DMS79 treated with DMSO at 0.1 percent for 48 hours (cell line): ENCODE data around the gene ARHGEF4.
"Not testable (repeated sequence)": the region's sequence is repeated elsewhere in the genome, so short reads cannot be mapped to it uniquely, and the experiment has no call there.

Source experiments
- DNase-seq: peaks from one replicate; lab custom pipeline; 2025; lab: John Stamatoyannopoulos, UW

The ARHGEF4 gene

DNA sequence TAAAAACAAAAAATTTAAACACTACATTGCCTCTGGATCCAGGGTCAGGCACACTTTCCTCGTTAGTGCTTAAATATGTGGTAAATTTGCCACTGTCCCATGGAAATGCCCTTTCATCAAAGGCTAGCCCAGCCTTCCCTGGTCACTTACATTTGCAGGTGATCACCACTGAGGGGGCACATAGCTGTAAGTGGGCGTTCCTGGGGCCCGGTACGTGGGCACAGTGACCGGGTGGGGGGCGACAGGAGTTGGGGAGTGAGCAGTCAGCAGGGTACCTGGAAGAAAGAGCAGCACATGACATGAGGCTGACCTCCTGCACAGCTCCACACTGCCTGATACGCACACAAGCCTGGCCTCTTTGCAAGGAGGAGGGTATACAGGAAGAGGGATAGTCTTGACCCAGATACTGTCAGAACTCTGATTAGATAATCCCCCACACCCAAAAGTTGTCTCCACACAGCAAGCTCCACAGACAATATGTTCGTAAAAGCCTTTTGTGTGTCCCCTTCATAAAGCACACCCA, 216.1 kb downstream of the ARHGEF4 start:
- no peak for DNase-seq

DNA sequence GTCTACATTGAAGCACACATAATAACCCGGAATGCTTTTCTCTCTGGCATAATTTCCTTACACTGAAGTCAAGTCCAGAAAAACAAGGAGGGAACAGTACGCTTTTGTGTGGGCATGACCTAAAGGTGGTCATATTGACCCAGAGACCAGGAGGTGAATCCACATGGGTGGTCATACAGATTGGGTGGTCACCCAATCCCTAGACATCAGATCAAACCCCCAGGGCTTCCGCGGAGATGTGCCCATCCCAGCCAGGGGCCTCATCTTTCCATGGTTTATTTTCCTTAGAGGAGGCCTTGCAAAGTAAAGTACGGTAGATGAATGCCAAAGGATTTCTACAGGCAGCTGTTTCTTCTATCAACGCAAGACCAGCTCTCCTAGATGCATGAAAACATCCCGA, 217.8 kb downstream of the ARHGEF4 start:
- DNase-seq = no peak

DNA sequence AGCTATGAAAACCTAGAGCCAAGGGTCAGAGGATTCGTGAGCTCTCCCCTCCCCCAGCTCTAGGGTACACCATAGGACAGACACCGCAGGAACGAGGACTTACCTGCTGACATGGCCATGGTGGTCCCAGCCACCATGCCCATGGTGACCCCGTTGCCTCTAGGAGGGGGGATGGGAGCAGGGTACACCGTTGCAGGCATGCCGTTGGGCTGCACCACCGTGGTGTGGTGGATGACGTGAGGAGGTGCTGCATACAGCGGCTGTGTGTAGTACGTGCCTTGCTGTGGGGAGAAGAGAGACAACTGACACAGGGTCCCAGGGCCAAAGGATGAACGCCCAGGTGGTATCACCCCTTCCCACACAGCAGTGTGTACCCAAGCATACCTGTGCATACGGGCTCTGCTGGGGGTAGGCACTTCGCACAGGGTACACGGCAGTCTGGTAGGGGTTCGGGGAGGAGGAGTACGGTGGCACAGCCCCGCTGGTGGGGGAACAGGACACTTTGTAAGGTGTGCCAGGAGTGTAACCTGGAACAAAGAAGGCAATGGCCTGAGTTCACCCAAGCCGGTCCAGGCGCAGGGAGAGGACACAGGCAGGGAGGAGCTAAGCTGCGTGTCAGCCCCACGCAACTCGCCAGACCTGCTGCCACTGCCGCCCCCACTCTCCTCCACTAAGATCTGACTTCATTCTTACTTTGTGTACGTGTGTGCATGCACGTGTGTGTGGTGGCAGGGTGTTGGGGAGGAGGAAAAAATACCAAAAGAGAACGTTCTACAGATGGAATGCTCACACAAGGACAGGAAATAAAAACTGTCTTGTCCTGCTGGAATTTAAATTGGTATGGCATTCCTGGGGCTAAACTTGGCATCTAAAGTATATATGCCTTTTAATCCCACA, 218.7 kb downstream of the ARHGEF4 start:
- DNase-seq = no peak

DNA sequence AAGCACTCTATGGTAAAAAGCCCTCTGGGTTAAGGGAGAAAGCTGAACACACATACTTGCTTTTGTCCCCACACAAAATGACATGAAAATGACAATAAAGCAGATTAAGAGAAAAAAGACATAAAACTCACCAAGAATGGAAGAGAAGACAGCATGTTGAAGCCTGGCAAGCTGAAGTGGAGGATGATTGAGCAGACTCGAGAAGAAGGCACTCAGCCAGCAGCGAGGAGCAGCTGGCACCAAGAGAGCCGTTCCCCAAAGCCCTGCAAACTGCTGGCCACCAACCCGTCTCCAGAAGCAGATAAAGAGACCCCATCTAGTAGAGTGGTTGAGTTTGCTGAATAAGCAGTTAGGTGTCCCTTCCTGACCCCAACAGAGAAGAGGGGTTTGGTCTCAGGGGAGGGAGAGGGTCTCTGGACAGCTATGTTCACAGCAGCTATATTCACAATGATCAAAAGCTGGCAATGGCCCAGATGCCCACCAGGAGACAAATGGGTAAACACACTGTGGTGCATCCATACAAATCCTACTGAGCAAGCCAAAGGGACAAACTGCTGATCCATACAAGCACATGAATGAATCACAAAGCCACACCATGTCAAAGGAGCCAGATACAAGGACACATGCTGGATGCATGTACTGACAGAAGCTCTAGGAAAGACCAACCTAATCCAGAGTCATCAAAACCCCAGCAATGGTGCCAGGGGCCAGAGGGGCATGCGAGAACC, 219.7 kb downstream of the ARHGEF4 start:
- DNase-seq = peak; percentile 23

DNA sequence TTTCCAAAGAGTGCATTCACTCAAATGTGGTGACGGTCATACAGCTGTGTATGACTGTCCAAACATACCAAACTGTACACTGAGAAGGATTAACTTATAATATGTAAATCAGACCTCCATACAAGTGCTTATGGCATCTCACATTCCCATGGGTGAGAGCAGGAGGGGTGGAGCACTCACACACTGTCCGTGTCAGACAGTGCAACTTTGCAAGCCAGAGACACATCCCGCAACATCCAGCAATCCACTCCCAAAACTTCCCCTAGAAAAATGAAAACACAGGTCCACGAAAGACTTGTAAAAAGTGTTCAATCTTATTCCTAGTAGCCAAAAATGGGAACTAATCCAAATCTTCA, 220.2 kb downstream of the ARHGEF4 start:
- no peak for DNase-seq

DNA sequence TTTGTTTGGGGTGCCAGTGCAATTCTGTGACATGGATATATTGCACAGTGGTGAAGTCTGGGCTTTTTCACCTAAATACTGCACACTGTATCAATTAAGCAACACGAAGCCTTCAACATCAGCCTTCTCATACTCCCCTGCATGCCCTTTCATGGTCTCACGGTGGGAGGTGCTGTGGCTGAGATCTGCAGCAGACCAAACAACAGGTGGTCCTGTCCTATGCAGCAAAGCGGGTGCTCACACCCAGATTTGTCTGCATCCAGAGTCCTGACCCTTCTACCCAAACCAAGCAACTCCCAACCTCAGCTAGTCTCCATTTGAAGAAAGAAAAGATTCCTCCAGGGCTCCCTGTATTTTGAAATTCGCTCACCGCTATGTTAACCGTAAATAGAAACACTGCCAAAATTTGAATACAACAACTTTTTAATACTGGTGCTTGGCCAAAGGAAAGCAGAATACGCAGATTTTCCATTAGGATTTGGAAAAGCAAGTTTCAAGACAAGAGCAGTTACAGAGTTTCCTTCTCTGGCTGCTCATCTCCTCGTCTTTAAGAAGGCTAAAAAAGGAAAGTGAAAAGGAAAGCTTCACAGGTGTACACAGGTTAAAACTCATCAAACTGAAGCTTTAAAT, 221.6 kb downstream of the ARHGEF4 start:
- DNase-seq = no peak

DNA sequence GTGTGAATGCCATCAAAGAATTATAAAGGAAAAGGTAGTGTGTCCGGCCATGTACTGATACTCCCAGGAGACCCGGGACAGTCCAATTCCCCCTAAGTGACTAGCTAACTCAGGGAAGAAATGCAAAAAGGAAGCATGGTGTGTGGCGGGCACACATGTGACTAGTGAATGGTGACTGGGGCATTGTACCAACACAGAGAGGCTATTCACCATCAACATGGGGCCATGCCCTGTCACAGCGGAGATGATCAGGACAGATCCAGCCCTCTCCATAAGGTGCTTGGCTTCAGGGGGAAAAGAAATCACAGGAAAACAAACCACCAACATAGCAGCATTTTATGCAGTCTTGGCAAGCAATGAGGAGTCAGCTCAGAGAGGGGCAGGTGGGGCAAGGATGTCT, 222.2 kb downstream of the ARHGEF4 start:
- no peak for DNase-seq

DNA sequence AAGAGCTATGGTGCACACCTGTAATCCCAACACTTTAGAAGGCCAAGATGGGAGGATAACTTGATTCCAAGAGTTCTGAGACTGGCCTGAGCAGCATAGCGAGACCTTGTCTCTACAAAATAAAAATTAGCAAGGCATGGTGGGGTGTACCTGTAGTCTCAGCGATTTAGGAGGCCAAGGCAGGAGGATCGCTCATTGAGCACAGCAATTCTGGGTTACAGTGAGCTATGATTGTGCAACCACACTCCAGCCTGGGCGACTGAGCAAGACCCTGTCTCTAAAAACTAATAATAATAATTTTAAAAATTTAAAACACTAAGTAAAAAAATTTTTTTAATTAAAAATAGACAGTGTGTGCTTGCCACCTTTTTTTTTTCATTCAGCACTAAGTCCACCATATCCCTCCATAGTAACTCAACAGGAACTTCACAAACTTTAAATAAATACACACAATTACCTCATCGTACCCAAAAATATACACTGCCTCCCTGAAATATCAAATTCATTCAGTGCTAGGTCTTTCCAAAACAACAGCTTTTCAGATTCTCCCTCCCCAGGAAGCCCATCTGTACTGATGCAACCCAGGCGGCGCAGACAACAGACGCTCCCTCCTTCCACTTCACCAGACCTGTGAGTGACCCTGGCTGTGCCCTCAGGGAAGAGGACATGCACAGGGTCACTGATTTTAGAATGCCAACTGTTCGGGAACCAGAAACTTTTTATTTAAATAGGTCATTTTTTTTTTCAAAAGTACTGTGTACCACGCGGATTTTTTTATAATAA, 227.0 kb downstream of the ARHGEF4 start:
- DNase-seq = no peak

DNA sequence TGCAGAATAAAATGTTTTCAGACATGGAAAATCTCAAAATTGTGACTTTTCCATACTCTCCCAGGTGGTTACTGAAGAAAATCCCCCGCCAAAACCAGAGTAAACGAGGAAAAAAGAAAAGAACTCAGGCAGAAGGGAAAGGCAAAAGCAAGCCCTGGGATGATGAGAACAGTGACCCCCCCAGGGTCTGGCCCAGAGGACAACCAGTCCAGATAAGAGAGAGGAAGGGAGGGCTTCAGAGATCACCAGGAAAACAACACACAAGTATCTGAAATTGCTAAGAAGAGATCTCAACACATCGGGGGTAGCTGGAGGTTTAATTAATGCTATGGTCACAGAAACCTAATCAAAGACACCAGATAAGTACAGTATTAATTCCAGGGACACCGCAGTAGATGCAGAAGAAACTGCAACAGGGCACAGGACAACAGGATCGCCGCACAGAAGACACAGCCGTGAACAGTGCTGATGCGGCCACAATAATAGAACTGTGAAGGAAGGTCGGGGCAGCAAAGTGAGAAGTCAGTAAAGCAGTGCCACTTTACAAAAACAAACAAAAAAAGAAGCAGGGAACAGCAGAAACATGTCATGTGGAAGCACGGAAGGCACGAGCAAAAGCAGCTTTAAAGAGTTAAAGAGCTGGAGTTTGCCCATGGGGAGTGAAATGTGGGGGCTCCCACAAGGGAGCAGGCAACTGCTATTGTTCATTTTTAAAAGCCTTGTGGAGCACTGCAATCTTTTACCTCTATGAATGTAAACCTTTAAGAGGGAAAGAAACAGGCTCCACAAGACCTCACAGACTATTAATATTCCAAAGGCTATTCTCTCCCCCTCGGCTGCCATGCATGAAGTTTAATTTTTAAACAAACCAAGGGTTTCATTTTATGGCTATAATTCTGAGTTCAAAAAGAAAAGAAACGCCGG, 228.1 kb downstream of the ARHGEF4 start:
- no peak for DNase-seq

DNA sequence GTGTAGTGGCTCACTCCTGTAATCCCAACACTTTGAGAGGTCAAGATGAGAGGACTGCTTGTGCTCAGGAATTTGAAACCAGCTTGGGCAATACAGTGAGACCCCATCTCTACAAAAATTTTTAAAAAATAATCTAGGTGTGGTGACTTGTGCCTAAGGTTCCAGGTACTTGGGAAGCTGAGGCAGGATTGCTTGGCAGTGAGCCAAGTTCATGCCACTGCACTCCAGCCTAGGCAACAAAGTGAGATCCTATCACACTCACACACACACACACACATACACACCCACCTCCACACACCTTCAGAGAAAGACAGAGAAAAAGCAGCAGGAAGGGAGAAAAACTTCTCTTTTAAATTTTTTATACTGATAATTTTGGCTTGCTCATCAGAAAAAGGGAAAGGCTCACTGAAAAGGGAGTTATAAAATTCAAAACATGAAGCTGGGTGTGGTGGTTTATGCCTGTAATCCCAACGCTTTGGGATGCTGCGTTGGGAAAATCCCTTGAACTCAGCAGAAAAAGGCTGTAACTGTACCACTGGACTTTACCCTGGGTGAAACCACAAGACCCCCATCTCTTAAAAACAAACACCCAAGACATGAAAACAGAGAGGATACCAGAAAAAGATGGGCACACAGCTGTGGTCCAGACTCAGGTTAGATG, 230.9 kb downstream of the ARHGEF4 start:
- no peak for DNase-seq

DNA sequence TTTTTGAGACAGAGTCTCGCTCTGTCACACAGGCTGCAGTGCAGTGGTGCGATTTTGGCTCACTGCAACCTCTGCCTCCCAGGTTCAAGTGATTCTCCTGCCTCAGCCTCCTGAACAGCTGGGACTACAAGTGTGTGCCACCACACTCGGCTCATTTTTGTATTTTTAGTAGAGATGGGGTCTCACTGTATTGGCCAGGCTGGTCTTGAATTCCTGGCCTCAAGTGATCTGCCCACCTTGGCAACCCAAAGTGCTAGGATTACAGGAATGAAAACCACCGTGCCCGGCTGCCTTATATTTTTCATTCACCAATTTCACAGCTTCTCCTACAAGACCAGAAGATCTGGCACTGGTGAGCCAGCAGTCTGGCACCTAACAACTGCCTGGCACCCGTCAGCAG, 231.5 kb downstream of the ARHGEF4 start:
- DNase-seq = not testable (repeated sequence)

DNA sequence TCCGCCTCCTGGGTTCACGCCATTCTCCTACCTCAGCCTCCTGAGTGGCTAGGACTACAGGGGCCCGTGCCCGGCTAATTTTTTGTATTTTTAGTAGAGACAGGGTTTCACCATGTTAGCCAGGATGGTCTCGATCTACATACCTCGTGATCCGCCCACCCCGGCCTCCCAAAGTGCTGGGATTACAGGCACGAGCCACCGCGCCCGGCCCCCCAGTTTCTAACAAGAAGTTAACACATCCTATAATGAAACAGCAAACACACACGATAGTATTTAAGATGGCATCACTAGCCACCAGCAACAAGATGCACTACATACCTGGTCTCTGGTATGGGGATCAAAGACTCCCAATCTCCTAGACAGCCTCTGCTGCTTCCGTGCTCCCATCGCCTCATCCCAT, 238.9 kb downstream of the ARHGEF4 start:
- not testable (repeated sequence) for DNase-seq

DNA sequence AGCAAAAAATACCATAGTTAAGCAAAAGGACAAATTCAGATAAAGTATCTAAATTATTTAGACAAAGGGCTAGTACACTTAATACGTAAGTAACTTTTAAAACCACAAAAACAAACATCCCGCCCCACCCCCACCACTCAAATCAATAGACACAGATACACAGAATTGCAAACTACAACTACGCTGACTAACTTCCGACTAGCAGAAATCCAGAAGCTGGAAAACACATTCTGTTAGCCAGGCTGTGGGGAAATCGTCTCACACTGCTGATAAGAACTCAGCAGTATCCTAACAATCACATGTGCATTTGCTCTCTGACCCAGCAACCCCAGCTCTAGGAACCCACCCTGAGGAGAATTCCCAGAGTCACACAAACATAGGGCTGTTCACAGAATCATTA, 240.0 kb downstream of the ARHGEF4 start:
- DNase-seq = no peak

DNA sequence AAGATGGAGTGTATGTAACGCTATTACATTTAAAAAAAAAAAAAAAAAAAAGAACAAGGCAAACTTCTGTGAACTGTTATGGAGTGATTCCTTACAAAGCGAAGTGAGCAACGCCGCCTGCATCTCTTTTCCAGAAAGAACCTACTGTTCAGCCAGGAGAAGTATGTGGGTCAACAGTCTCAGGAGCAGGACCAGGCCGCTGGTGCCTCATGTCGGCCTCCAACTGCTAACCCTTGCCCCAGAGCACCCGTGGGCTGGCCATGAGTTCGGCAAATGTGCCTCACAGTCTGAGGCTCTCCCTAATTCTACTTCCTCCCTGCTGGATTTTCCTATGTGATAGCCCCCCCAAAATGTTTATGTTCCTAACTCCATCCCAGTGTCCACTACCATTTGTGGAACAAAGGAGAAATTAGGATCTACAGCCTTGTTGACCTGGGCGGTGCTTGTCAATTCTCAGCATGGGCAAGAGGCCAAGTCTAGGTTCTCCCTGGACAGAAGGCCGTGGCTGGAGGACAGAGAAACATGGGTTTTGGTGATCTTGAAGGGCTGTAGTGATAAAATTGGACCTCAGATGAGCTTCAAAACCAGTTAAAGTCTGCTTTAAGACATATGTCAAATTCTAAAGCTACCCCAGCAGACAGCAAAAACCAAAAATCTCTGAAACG, 240.6 kb downstream of the ARHGEF4 start:
- no peak for DNase-seq

DNA sequence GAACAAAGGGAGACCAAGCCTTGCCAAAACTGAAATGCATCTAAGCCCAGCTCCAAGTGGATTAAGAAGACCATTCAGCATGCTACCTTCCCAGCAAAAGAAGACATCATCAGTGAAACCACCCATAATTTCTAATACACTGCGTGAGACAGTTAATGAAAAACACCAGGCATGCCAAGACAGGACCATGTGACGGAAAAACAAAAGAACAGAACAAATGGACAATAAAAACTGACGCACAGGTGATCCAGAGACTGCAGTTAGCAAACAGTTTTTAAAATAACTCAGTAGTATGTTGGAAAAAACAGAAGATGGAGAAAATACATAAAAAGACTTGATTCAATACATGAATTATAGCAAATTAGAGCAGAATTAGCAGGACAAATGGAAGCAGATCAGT, 241.3 kb downstream of the ARHGEF4 start:
- no peak for DNase-seq

DNA sequence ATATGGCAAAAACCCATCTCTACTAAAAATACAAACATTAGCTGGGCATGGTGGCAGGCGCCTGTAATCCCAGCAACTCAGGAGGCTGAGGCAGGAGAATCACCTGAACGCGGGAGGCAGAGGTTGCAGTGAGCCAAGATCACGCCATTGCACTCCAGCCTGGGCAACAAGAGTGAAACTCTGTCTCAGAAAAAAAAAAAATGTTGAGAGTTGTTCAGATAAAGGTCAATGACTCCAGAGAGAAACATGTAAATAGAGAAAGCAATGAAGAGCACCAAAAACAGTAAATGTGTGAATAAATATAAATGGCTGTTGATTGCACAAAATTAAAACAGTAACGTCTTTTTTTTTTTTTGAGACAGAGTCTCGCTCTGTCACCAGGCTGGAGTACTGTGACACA, 243.2 kb downstream of the ARHGEF4 start:
- not testable (repeated sequence) for DNase-seq

DNA sequence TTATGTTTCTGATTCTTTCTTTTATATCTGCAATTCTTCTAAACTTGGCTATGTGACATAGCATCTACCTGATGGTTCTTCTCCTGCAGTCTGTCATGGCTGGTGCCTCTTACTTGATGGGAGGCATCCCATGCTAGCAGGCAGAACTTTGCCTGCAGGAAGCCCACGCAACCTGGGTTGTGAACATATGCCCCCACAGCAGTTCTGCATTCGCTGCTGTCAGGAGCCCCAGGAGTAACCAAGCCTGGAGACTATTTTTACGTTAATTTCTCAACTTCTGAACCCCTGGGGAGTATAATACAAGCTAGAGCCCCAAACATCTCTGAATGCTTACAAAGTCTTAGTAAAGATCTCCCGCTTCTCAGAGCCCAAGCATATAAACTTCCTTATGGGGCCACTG, 244.5 kb downstream of the ARHGEF4 start:
- no peak for DNase-seq

DNA sequence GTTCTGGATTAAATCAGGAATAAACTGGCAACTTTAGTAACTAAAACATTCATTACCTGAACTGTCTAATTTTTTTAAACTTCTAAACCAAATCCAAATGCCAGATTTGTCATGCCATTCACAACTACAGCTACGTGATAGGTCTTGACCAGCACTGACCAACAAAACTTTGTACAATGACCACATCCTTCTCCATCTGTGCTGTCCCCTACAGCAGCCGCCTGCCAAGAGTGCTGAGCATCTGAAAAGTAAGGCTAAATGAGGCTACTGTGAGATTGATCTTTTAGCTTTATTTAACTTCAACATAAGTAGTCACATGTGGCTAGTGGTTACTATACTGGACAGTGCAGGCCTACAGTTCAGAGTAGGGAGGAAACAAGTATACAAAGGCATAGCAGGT, 248.9 kb downstream of the ARHGEF4 start:
- no peak for DNase-seq

DNA sequence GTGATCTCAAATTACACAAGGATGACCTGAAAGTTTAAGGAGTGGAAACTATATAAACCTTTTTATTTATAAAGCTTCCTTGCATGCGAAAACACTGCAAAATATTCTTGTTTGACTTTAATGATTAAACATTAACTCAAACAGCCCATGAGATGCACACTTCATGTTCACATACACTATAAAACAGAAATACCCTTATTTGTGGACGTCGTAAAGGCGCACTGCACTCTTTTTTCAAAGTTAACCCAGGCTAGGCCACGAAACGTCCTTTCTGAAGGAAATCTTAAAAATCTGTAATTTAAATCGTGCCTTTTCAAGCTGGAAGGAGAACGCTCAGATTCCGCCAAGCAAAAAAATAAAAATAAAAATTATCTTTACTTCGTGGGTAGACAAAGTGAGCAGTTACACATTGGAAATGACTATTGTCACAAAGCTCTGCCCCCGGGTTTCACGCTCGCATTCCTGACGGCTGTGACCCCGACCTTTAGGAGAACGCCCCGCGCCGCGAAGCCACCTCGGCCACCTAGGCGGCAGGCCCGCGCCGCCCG, 255.8 kb downstream of the ARHGEF4 start:
- DNase-seq = peak; percentile 29
